ENCODE data around the gene CIP2A. TPM values are rescaled to one million over a fixed set of nuclear protein-coding genes. Genes with fewer than 3 reads are reported as not detected.

Gene CIP2A
- total and polyA plus RNA-seq, 4 donors: 0.62 to 44.9 (median 0.95) TPM

DNA sequence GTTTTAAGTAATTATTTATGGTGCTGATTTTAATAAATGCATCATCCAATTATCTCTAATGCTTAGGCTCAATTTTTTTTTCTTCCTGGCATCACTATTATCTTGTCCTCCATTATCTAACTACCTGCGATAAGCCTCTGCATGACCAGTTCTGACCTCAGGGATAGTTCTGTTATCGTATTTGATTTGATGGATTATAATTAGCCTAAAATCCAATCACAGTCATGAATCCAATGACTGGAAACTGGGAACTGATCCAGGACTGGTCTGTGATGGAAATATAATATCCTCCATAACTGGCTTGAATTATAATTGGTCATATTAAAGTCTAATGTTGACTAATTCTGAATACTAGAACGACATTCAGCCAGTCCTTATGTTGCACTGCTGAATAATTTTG, 80.0 kb downstream of the CIP2A start (continued):
- TF ChIP-seq, protein P1, sequence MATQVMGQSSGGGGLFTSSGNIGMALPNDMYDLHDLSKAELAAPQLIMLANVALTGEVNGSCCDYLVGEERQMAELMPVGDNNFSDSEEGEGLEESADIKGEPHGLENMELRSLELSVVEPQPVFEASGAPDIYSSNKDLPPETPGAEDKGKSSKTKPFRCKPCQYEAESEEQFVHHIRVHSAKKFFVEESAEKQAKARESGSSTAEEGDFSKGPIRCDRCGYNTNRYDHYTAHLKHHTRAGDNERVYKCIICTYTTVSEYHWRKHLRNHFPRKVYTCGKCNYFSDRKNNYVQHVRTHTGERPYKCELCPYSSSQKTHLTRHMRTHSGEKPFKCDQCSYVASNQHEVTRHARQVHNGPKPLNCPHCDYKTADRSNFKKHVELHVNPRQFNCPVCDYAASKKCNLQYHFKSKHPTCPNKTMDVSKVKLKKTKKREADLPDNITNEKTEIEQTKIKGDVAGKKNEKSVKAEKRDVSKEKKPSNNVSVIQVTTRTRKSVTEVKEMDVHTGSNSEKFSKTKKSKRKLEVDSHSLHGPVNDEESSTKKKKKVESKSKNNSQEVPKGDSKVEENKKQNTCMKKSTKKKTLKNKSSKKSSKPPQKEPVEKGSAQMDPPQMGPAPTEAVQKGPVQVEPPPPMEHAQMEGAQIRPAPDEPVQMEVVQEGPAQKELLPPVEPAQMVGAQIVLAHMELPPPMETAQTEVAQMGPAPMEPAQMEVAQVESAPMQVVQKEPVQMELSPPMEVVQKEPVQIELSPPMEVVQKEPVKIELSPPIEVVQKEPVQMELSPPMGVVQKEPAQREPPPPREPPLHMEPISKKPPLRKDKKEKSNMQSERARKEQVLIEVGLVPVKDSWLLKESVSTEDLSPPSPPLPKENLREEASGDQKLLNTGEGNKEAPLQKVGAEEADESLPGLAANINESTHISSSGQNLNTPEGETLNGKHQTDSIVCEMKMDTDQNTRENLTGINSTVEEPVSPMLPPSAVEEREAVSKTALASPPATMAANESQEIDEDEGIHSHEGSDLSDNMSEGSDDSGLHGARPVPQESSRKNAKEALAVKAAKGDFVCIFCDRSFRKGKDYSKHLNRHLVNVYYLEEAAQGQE (IDR thresholded peaks at IDR 0.05): no peak

DNA sequence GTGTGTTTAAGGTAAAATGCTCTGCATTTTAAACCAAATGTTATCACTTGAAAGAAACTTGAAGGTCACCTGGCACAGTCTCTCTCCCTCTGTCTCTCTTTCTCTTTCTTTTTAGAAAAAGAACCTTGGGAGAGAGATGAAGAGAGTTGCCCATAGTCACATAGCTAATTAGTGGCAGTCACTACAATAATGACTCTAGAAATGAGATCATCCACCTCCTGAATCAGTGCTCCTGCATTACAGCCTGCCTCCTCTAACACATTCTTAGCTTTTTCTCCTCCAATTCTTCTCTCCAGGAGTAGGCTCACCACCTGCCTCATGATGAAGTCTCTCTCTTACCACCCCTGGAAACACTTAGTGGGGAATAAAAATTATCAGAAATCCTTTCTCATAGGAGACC, 81.3 kb downstream of the CIP2A start:
- Histone ChIP-seq H3K9me3 (ENCODE audit: control insufficient read depth in 4 of 4, low read length in 3 of 4) (no peaks in the 10 kb centered on the region), H3K9ac (ENCODE audit: low read depth in 1 of 2, low read length in 2 of 2) (no peak overlapping the region), H3K27me3 (ENCODE audit: control insufficient read depth in 4 of 4, insufficient read depth in 4 of 4, low read length in 3 of 4) (peaks cover 0 to 2% (median 0%) of the 10 kb centered on the region in 4 donors), H3K4me1 (ENCODE audit: control insufficient read depth in 4 of 4, insufficient read depth in 4 of 4, low read length in 3 of 4) (no peaks in the 10 kb centered on the region), H3K4me3 (ENCODE audit: low read depth in 1 of 3, low read length in 3 of 3) (no peak overlapping the region), H3K36me3 (ENCODE audit: control insufficient read depth in 4 of 4, insufficient read depth in 3 of 4, low read depth in 1 of 4, low read length in 3 of 4) (no peaks in the 10 kb centered on the region), H3K27ac (ENCODE audit: low read depth in 1 of 2, low read length in 2 of 2) (no peak overlapping the region)
- DNase-seq (ENCODE audit: low spot score): no peak
- TF ChIP-seq GABPA (IDR thresholded peaks at IDR 0.05 in 1 of 2, conservative IDR thresholded peaks at IDR 0.05 in 1 of 2) (no peak), YY1 (IDR thresholded peaks at IDR 0.05) (no peak)

DNA sequence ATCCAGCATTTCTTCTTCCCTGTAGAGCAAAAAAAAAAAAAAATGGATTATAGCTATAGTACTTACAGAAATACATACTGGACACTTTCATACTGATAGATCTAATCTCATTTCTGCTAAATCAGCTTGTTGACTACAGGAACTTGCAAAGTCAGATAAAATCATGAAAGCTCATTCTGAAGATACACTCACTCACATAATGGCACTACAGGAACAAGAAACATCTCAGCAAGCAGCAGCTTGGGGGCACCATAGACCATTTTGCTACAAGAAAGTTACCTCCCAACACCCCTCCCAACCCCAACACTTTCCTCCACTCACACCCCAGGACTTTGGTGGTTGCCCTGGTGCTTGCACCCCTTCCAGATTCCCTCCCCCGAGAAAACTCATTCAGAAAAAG, 83.4 kb downstream of the CIP2A start:
- Histone ChIP-seq H3K27ac (ENCODE audit: low read depth in 1 of 2, low read length in 2 of 2) (no peak overlapping the region), H3K9ac (ENCODE audit: low read depth in 1 of 2, low read length in 2 of 2) (no peak overlapping the region), H3K9me3 (ENCODE audit: control insufficient read depth in 4 of 4, low read length in 3 of 4) (no peaks in the 10 kb centered on the region), H3K4me1 (ENCODE audit: control insufficient read depth in 4 of 4, insufficient read depth in 4 of 4, low read length in 3 of 4) (no peaks in the 10 kb centered on the region), H3K4me3 (ENCODE audit: low read depth in 1 of 3, low read length in 3 of 3) (no peak overlapping the region), H3K27me3 (ENCODE audit: control insufficient read depth in 4 of 4, insufficient read depth in 4 of 4, low read length in 3 of 4) (peaks cover 0 to 2% (median 0%) of the 10 kb centered on the region in 4 donors), H3K36me3 (ENCODE audit: control insufficient read depth in 4 of 4, insufficient read depth in 3 of 4, low read depth in 1 of 4, low read length in 3 of 4) (no peaks in the 10 kb centered on the region)
- WGBS: 77% methylated on average over 1 of the region's 1 CpG
- DNase-seq (ENCODE audit: low spot score): no peak
- TF ChIP-seq, protein P2, sequence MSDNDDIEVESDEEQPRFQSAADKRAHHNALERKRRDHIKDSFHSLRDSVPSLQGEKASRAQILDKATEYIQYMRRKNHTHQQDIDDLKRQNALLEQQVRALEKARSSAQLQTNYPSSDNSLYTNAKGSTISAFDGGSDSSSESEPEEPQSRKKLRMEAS (IDR thresholded peaks at IDR 0.05): no peak
- TF ChIP-seq YY1 (IDR thresholded peaks at IDR 0.05): no peak
- TF ChIP-seq TAF1 (conservative IDR thresholded peaks at IDR 0.05): no peak
- no peak for TF ChIP-seq NR2F2 (IDR thresholded peaks at IDR 0.05)
- no peak for TF ChIP-seq JUND (IDR thresholded peaks at IDR 0.05)
- TF ChIP-seq FOXA2 (IDR thresholded peaks at IDR 0.05): no peak
- TF ChIP-seq, protein P3, sequence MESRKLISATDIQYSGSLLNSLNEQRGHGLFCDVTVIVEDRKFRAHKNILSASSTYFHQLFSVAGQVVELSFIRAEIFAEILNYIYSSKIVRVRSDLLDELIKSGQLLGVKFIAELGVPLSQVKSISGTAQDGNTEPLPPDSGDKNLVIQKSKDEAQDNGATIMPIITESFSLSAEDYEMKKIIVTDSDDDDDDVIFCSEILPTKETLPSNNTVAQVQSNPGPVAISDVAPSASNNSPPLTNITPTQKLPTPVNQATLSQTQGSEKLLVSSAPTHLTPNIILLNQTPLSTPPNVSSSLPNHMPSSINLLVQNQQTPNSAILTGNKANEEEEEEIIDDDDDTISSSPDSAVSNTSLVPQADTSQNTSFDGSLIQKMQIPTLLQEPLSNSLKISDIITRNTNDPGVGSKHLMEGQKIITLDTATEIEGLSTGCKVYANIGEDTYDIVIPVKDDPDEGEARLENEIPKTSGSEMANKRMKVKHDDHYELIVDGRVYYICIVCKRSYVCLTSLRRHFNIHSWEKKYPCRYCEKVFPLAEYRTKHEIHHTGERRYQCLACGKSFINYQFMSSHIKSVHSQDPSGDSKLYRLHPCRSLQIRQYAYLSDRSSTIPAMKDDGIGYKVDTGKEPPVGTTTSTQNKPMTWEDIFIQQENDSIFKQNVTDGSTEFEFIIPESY (IDR thresholded peaks at IDR 0.05): no peak
- TF ChIP-seq HNF4A (conservative IDR thresholded peaks at IDR 0.05): no peak

DNA sequence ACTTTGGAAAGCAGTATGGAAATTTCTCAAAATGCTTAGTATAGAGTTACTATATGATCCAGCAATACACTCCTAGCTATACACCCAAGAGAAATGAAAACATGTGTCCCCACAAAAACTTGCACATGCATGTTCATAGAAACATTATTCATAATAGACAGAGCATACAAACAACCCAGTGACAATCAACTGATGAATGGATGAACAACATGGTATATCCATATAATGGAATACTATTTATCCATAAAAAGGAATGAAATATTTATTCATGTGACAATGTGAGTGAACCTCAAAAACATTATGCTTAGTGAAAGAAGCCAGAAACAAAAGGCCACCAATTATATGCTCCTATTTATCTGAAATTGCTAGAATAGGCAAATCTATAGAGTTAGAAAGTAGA, 85.5 kb downstream of the CIP2A start:
- Histone ChIP-seq H3K27me3 (ENCODE audit: control insufficient read depth in 4 of 4, insufficient read depth in 4 of 4, low read length in 3 of 4) (peaks cover 0 to 2% (median 0%) of the 10 kb centered on the region in 4 donors), H3K9ac (ENCODE audit: low read depth in 1 of 2, low read length in 2 of 2) (no peak overlapping the region), H3K9me3 (ENCODE audit: control insufficient read depth in 4 of 4, low read length in 3 of 4) (no peaks in the 10 kb centered on the region), H3K27ac (ENCODE audit: low read depth in 1 of 2, low read length in 2 of 2) (no peak overlapping the region), H3K4me3 (ENCODE audit: low read depth in 1 of 3, low read length in 3 of 3) (no peak overlapping the region), H3K36me3 (ENCODE audit: control insufficient read depth in 4 of 4, insufficient read depth in 3 of 4, low read depth in 1 of 4, low read length in 3 of 4) (no peaks in the 10 kb centered on the region), H3K4me1 (ENCODE audit: control insufficient read depth in 4 of 4, insufficient read depth in 4 of 4, low read length in 3 of 4) (no peaks in the 10 kb centered on the region)
- DNase-seq (ENCODE audit: low spot score): no peak
- no peak for TF ChIP-seq HNF4G (IDR thresholded peaks at IDR 0.05)
